HG02970 (cell line): Measurements from ENCODE around the gene CRYBB1.

Experiments
- ATAC-seq: cut with Tn5 transposase; IDR thresholded peaks from one replicate; pipeline ENCODE4 v1.9.1; 2021; ENCODE audit warnings: mild to moderate bottlenecking, moderate library complexity, moderate number of reproducible peaks; ENCODE audit not compliant: unreplicated experiment, low FRiP score

CRYBB1 gene

DNA sequence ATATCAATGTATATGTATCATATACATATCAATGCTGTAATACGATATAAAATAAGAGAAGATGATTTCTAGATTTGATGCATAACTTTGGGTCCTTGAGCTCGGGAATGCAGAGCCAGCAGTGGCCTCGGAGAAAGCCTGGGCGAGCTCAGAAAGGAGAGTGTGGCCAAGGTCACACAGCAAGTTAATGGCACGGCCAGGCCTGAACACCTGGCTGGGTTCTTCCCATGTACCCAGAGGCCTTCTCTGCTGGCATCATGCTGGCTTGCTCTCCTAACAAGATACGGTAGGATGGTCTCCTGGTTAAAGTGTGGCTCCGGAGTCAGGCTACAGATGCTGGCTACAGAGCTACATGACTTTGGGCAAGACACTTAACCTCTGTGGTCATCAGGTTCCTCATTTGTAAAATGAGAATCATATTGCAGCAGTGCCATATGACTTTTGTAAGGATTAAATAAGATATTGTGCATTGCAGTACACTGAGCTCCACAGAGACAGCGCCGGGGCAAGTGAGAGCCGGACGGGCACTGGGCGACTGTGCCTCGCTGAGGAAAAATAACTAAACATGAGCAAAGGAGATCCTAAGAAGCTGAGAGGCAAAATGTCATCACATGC is 57.8 kb downstream of the CRYBB1 start:
- no peak for ATAC-seq

DNA sequence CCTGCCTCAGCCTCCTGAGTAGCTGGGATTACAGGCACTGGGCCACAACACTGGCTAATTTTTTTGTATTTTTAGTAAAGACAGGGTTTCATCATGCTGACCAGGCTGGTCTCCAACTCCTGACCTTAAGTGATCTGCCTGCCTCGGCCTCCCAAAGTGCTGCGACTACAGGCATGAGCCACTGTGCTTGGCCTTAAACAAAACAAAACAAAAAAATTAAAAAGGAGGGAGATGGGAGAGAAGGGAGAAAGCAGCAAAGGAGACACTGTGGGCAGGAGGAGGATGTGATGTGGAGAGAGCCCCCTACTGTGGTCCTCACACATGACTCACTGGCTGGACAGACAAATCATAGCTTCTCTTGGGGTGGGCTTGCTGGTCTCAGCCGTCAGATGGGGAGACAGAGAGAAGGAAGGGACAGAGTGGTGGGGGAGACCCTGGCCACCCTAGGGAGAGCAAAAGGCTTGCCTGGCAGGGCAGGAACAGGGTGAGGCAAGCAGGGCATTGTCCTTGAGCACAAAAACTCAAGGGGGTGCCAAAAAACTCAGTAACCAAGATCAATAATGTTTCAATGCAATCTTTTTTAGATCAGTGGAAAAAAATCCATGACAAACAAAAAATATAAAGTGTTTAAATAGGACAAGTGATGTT is 59.5 kb downstream of the CRYBB1 start:
- no peak for ATAC-seq

DNA sequence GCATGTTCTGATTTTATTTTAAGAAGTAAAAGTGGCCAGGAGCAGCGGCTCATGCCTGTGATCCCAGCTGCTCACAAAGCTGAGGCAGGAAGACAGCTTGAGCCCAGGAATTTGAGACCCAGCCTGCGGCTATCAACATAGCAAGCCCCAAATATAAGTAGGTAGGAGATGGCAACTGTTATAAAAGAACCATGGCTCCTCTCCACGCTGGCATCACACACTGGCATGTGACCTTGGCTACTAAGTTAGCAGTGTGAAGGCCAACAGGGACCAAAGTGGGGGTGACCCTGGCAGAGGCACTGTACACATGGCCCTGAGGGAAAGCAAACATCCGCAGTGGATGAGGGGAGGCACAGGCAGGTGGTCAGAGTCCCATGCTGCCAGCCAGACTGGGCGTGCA is 60.9 kb downstream of the CRYBB1 start:
- ATAC-seq: no peak

DNA sequence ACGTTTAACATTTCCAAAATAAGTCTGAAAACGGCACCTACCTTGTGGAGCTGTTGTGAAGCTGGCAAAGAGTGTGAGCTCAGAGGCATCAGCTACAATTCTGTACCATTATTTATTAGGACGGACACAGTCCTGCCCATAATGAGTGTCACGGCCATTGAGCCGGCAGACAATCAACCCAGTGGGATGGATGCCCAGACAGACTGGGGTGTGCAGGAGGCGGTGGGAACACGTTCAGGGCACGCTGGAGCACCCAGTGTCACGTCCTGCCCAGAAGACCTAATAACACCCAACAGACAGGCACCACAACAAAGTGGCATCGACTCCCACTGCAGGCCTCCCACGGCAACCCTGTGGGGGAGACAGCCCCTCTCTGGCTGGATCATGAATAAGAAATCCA is 62.3 kb downstream of the CRYBB1 start:
- ATAC-seq: no peak

DNA sequence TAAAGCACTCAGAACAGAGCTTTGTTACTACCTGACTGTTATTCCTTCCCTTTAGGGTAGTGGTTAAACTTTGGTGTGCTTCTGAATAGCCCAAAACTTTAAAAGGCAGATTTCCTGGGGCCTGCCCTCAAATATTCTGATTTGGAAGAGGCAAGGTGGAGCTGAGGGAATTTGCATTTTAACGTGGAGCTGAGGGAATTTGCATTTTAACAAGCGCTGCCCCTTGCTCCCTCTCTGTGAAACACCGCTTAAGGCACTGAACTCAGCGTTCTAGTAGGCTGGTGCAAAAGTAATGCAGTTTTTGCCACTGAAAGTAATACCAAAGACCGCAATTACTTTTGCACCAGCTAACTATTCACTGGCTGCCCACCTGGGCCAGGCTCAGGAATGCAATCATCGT is 62.9 kb downstream of the CRYBB1 start:
- no peak for ATAC-seq

DNA sequence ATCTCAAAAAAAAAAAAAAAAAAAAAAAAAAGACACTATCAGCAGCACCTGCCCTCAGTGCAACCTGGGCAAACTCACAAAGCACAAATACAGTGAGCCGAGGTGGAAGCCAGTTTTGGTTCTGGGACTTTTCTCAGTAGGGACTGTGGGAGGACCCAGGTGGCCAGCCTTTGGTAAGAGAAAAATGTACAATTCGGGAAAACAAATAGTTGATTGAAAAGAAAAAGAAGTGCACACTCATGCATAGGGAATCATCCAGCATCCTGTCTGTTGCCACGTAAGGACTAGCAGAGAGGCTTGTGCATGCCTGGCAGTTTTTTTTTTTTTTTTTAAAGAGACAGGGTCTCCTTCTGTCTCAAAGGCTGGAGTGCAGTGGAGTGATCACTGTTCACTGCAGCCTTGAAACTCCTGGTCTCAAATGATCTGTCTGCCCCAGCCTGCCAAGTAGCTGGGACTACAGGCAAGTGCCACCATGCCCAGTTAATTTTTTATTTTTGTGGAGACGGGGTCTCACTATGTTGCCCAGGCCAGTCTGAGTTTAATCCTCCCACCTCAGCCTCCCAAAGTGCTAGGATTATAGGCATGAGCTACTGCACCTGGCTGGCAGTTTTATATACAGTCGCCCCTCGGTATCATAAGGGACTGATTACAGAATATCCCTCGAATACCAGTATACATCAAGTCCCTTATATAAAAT is 64.6 kb downstream of the CRYBB1 start:
- ATAC-seq: no peak

DNA sequence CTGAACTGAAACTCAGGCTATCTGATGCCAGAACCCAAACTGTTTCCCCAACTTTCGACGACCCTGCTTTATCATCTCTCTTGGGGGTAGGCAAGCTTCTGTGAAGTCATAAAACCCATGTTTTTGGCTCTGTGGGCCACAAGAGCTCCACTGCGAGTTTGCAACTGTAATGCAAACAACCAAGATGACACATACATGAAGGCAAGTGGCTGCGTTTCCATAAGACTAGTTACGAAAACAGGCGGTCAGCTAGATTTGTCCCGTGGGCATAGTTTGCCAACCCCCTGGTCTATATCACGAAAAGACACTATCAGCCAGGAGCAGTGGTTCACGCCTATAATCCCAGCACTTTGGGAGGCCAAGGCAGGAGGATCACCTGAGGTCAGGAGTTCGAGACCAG is 65.4 kb downstream of the CRYBB1 start:
- no peak for ATAC-seq

DNA sequence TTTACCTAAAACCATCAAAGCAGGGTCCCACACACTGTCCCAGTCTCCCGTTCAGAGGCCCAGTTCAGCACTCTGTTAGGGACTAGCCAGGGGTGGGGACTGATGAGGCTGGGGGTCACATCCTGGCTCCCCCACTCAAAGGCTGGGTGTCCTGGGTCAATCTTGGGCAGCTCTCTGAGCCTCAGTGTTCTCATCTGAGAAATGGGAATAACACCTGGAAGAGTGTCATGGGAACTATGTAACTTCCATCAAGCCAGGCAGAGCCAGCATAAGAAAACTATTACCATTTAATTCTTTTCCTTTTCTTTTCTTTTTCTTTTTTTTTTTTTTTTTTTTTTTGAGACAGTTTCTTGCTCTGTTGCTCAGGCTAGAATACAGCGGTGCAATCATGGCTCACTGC is 66.3 kb downstream of the CRYBB1 start:
- ATAC-seq: no peak

DNA sequence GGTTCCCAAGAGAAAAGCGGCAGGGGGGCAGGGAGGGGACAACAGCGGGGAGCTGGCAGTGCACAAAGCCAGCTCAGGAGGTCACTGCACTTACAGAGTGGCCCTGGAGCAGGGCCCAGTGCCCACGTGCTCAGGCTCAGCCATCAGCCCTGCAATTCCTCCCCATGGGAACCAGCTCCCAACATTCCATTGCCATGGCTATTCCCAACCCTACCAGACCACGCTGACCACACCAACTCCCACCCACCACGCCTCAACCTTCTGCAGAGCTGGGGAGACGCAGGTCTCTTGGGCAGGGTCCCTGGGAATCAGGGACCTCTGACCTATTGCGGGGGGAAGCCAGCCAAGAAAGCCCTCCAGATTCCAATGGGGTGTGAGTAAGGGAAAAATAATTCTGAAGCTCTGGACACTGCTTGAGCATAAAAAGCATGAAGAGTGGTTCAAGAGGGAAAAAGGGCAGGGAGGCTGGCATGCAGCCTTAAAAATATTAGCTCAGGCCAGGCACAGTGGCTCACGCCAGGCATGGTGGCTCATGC is 67.3 kb downstream of the CRYBB1 start:
- no peak for ATAC-seq

DNA sequence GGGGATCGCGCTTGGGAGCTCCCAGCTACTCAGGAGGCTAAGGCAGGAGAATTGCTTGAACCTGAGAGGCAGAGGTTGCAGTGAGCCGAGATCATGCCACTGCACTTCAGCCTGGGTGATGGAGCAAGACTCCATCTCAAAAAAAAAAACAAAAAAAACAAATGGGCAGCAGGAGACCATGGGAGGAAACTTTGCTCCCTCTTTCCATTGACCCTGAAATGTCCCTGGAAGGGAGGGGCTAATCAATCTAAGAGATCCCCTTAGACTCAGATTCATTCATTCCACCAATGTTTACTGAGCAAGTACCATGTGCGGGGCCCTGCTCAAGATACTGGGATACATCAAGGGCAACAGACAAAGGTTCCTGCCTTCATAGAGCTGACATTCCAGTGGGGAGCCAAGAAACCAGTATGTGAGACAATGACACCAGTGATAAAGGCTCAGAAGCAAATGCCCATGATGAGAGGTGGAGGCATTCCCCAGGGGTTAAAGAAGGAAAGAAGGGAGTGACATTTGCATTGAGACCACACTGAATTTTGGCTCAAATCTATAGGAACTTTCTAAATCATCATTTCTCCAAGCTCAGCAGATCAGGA is 67.8 kb downstream of the CRYBB1 start:
- ATAC-seq: no peak
